VCaP (cell line): ENCODE measurements around the gene HIRIP3.
A peak's percentile ranks its signal among the peaks of the same experiment; 100 is the strongest.

Experiments
- H3K27ac ChIP-seq: fragments of 450-650 bp; 2 replicates; pipeline ENCODE4 v1.5.1; 2017
- TF ChIP-seq, protein P1 (sequence below): fragments of 450-650 bp; conservative IDR thresholded peaks from 2 replicates; pipeline ENCODE4 v1.5.1; 2017; ENCODE audit warnings: mild to moderate bottlenecking, moderate library complexity

HIRIP3 gene

GRCh38 chr16:30005341-30006094, 10.1 kb upstream of the HIRIP3 start:
- H3K27ac ChIP-seq: no peak overlapping the region
- TF ChIP-seq, protein P1, sequence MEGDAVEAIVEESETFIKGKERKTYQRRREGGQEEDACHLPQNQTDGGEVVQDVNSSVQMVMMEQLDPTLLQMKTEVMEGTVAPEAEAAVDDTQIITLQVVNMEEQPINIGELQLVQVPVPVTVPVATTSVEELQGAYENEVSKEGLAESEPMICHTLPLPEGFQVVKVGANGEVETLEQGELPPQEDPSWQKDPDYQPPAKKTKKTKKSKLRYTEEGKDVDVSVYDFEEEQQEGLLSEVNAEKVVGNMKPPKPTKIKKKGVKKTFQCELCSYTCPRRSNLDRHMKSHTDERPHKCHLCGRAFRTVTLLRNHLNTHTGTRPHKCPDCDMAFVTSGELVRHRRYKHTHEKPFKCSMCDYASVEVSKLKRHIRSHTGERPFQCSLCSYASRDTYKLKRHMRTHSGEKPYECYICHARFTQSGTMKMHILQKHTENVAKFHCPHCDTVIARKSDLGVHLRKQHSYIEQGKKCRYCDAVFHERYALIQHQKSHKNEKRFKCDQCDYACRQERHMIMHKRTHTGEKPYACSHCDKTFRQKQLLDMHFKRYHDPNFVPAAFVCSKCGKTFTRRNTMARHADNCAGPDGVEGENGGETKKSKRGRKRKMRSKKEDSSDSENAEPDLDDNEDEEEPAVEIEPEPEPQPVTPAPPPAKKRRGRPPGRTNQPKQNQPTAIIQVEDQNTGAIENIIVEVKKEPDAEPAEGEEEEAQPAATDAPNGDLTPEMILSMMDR: peak; percentile 81

DNA sequence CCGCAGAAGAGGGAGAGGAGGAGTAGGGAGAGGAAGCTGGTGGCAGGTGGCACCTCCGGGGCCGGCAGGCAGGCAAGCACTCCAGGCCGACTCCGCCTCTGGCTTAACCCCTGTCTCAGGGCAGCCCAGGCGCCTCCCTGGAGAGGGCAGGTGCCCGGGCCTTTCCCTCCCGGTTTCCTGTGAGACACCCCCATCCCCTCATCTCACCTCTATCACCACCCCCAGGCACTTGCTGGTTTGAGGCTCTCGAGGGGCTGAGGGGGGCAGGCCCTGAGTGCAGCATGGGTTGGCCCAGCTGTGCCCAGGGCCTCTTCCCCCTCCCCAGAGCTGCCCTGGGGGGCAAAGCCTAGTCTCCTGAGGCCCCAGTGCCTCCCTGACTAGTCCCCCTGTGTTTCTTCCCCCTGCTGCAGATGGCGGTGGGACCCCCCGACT, 9.4 kb upstream of the HIRIP3 start:
- no peak overlapping the region for H3K27ac ChIP-seq
- TF ChIP-seq, protein P1: no peak

GRCh38 chr16:30004424-30004776, 9.0 kb upstream of the HIRIP3 start:
- TF ChIP-seq, protein P1: no peak
- no peak overlapping the region for H3K27ac ChIP-seq

- TF ChIP-seq, protein P1: no peak
- no peak overlapping the region for H3K27ac ChIP-seq
Observed at GRCh38 chr16:30003670-30004423, 8.4 kb upstream of the HIRIP3 start.

GRCh38 chr16:30002614-30003346, 7.4 kb upstream of the HIRIP3 start:
- no peak overlapping the region for H3K27ac ChIP-seq
- TF ChIP-seq, protein P1: no peak

DNA sequence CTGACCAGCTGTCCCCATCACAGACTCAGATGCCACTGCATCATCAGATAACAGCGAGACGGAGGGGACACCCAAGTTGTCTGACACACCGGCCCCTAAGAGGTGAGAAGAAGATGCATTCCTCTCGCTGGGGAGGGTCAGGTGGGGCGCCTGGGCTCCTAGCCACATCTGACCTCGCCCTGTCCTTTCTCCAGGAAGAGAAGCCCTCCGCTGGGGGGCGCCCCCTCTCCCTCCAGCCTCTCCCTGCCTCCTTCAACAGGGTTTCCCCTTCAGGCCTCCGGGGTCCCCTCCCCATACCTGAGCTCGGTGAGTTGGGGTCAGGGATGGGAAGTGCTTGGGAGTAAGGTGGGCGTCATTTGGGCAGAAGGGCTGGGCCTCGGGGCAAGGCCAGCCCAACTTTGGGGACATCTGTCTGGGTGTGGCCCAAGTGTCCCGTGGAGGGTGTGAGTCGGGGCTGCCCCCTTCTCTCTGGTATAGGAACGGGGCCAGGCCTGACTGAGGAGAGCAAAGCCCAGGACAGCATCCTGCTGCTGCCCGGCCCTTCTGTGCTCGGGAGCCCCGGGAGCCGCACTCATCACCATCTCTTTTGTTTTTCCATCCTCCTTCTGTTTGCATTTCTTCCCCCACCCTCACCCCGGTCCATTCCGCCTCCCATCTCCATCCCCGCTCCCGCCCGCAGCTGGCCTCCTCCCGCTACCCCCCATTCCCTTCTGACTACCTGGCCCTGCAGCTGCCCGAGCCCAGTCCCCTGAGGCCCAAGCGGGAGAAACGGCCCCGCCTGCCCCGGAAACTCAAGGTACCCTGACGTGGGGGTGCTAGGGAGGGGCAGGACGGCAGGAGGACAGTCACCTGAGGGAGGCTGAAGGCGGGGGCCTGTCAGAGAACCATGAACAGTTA, 5.6 kb upstream of the HIRIP3 start:
- TF ChIP-seq, protein P1: no peak
- H3K27ac ChIP-seq: no peak overlapping the region
